ENCODE results near the gene PMPCB. TPM values are rescaled to one million over a fixed set of nuclear protein-coding genes. Genes with fewer than 3 reads are reported as not detected.
"Not testable (repeated sequence)": the region's sequence is repeated elsewhere in the genome, so short reads cannot be mapped to it uniquely, and the experiment has no call there.

The PMPCB gene
- total RNA-seq, 6 donors from 2014 or later = 24.9 to 53.2 (median 41.8) TPM

- ATAC-seq (ENCODE audit: low FRiP score in 2 of 2) (peak; percentile 79 to 95), DNase-seq (peak; percentile 66 to 94)
- Histone ChIP-seq H3K4me1 (peaks cover 4 to 21% (median 12%) of the 10 kb centered on the region in 4 donors), H3K27ac (peak overlapping the region in 1 of 4 donors; percentile 14), H3K4me3 (peak overlapping the region; percentile 53 to 78 (median 66))
- 0% methylated on average over 26 to 27 of the region's 71 CpGs for WGBS, 2 donors
- not testable (repeated sequence) for H3K36me3 ChIP-seq, H3K9me3 ChIP-seq, H3K27me3 ChIP-seq
- peak in 1 of 6 experiments; percentile 10 for TF ChIP-seq CTCF (IDR thresholded peaks at IDR 0.05)
Measured at GRCh38 chr7:103279963-103280802, 17.1 kb upstream of the PMPCB start.

- peaks cover 4 to 21% (median 12%) of the 10 kb centered on the region in 4 donors for H3K4me1 ChIP-seq
- DNase-seq, H3K27me3 ChIP-seq, H3K9me3 ChIP-seq, H3K36me3 ChIP-seq: not testable (repeated sequence)
- peak in 1 of 2 donors; percentile 21 for ATAC-seq (ENCODE audit: low FRiP score in 2 of 2)
- WGBS, 2 donors = 1 to 3% methylated on average over 16 to 25 of the region's 25 CpGs
- peak overlapping the region; percentile 53 to 78 (median 66) for H3K4me3 ChIP-seq
- peak overlapping the region in 1 of 4 donors; percentile 14 for H3K27ac ChIP-seq
Measured at GRCh38 chr7:103280803-103281155, 16.5 kb upstream of the PMPCB start.

- not testable (repeated sequence) for H3K4me3 ChIP-seq; H3K9me3 ChIP-seq; ATAC-seq (ENCODE audit: low FRiP score in 2 of 2); DNase-seq; H3K27ac ChIP-seq; H3K36me3 ChIP-seq; H3K27me3 ChIP-seq
- peaks cover 4 to 21% (median 12%) of the 10 kb centered on the region in 4 donors for H3K4me1 ChIP-seq
- 43 to 93% methylated on average over 1 to 3 of the region's 3 CpGs for WGBS, 2 donors
Measured at GRCh38 chr7:103282802-103283427, 14.3 kb upstream of the PMPCB start.

- DNase-seq = no peak
- Histone ChIP-seq H3K36me3 (no peaks in the 10 kb centered on the region), H3K4me3 (no peak overlapping the region), H3K4me1 (peaks cover 0 to 4% (median 2%) of the 10 kb centered on the region in 4 donors), H3K27ac (no peak overlapping the region), H3K9me3 (no peaks in the 10 kb centered on the region), H3K27me3 (no peaks in the 10 kb centered on the region)
- 59 to 61% methylated on average over 3 of the region's 3 CpGs for WGBS, 2 donors
- no peak for ATAC-seq (ENCODE audit: low FRiP score in 2 of 2)
- no peak for TF ChIP-seq EP300 (IDR thresholded peaks at IDR 0.05)
- no peak for TF ChIP-seq CTCF (IDR thresholded peaks at IDR 0.05)
- no peak for TF ChIP-seq POLR2AphosphoS5 (IDR thresholded peaks at IDR 0.05)
- no peak for TF ChIP-seq POLR2A (IDR thresholded peaks at IDR 0.05)
Measured at GRCh38 chr7:103292122-103292521, 5.1 kb upstream of the PMPCB start.

GRCh38 chr7:103293526-103293925, 3.7 kb upstream of the PMPCB start:
- WGBS, 2 donors = 90 to 95% methylated on average over 1 of the region's 1 CpG
- no peak overlapping the region for H3K4me3 ChIP-seq
- H3K27me3 ChIP-seq = no peaks in the 10 kb centered on the region
- H3K27ac ChIP-seq = no peak overlapping the region
- H3K36me3 ChIP-seq = no peaks in the 10 kb centered on the region
- H3K4me1 ChIP-seq = peaks cover 6 to 13% (median 10%) of the 10 kb centered on the region in 4 donors
- no peaks in the 10 kb centered on the region for H3K9me3 ChIP-seq
- ATAC-seq (ENCODE audit: low FRiP score in 2 of 2) = no peak
- TF ChIP-seq POLR2A (IDR thresholded peaks at IDR 0.05) (no peak), POLR2AphosphoS5 (IDR thresholded peaks at IDR 0.05) (no peak), EP300 (IDR thresholded peaks at IDR 0.05) (no peak), CTCF (IDR thresholded peaks at IDR 0.05) (no peak)
- DNase-seq = no peak
